HG03095 (cell line): ENCODE measurements around the gene HELLS.
"Not testable (repeated sequence)": the region's sequence is repeated elsewhere in the genome, so short reads cannot be mapped to it uniquely, and the experiment has no call there.

Experiments
- ATAC-seq: cut with Tn5 transposase; IDR thresholded peaks from one replicate; pipeline ENCODE4 v1.9.1; 2021; ENCODE audit warnings: moderate library complexity; ENCODE audit not compliant: unreplicated experiment

HELLS gene

GRCh38 chr10:94545391-94546048, at the start of gene HELLS:
HELLS (plus strand) TSS chr10:94545788; CDS start chr10:94545922, 134 bp downstream.
- peak; percentile 67 for ATAC-seq

- peak; percentile 80 for ATAC-seq
These were observed 49.6 kb upstream of the HELLS start for GRCh38 chr10:94496010-94496409.

- no peak for ATAC-seq
These were observed 48.9 kb upstream of the HELLS start for GRCh38 chr10:94496646-94497045.

GRCh38 chr10:94500063-94500462, 45.5 kb upstream of the HELLS start:
- no peak for ATAC-seq

GRCh38 chr10:94521276-94522250, 24.0 kb upstream of the HELLS start:
- ATAC-seq = no peak

GRCh38 chr10:94524146-94524545, 21.4 kb upstream of the HELLS start:
- no peak for ATAC-seq

- ATAC-seq = no peak
These were observed 20.9 kb upstream of the HELLS start for GRCh38 chr10:94524711-94525110.

- ATAC-seq = not testable (repeated sequence)
These were observed 14.0 kb upstream of the HELLS start for GRCh38 chr10:94531550-94531949.

- no peak for ATAC-seq
These were observed 12.6 kb upstream of the HELLS start for GRCh38 chr10:94533027-94533426.

GRCh38 chr10:94542282-94542681, 3.3 kb upstream of the HELLS start:
- ATAC-seq = not testable (repeated sequence)

GRCh38 chr10:94546049-94546900, 687 bp downstream of the HELLS start:
- peak; percentile 6 for ATAC-seq

- ATAC-seq = no peak
These were observed 1.3 kb downstream of the HELLS start for GRCh38 chr10:94546901-94547185.

GRCh38 chr10:94549221-94549620, 3.6 kb downstream of the HELLS start:
- ATAC-seq = no peak

GRCh38 chr10:94567714-94568307, 22.2 kb downstream of the HELLS start:
- not testable (repeated sequence) for ATAC-seq

GRCh38 chr10:94571081-94571480, 25.5 kb downstream of the HELLS start:
- ATAC-seq = no peak

GRCh38 chr10:94571528-94571927, 25.9 kb downstream of the HELLS start:
- no peak for ATAC-seq

- ATAC-seq = no peak
These were observed 33.2 kb downstream of the HELLS start for GRCh38 chr10:94578790-94579189.

GRCh38 chr10:94583124-94583523, 37.5 kb downstream of the HELLS start:
- no peak for ATAC-seq

GRCh38 chr10:94591461-94592205, 46.0 kb downstream of the HELLS start:
- peak; percentile 85 for ATAC-seq
